GM23248 (cell line): ENCODE data around the gene ANXA5. TPM values are rescaled to one million over a fixed set of nuclear protein-coding genes. Genes with fewer than 3 reads are reported as not detected.

ENCODE experiments used
- DNase-seq: peaks from one replicate; pipeline ENCODE4 v3.0.0-alpha.2; 2015
- H2AFZ ChIP-seq: fragments of 200-600 bp; sonication (generic); 2 replicates; pipeline ENCODE4 v1.6.1; 2016; ENCODE audit warnings: antibody characterized with exemption
- H3F3A ChIP-seq: fragments of 200-600 bp; sonication (generic); 2 replicates; pipeline ENCODE4 v1.6.1; 2016; ENCODE audit warnings: mild to moderate bottlenecking, antibody characterized with exemption, mixed run types; ENCODE audit not compliant: insufficient read depth
- H3K27ac ChIP-seq: fragments of 200-600 bp; sonication (generic); 2 replicates; pipeline ENCODE4 v1.5.1; 2016; ENCODE audit warnings: mild to moderate bottlenecking
- H3K27me3 ChIP-seq: fragments of 200-600 bp; sonication (generic); replicated peaks from 2 replicates; pipeline ENCODE4 v1.6.1; 2016; ENCODE audit warnings: mild to moderate bottlenecking; ENCODE audit not compliant: insufficient read depth
- H3K36me3 ChIP-seq: fragments of 200-600 bp; sonication (generic); 2 replicates; pipeline ENCODE4 v1.6.1; 2016; ENCODE audit warnings: low read depth, mild to moderate bottlenecking
- H3K4me1 ChIP-seq: fragments of 200-600 bp; sonication (generic); 2 replicates; pipeline ENCODE4 v1.6.1; 2016; ENCODE audit warnings: mild to moderate bottlenecking; ENCODE audit not compliant: insufficient read depth
- H3K4me2 ChIP-seq: fragments of 200-600 bp; sonication (generic); one replicate; pipeline ENCODE4 v1.6.1; 2016; ENCODE audit warnings: mild to moderate bottlenecking; ENCODE audit not compliant: unreplicated experiment
- H3K4me3 ChIP-seq: fragments of 200-600 bp; sonication (generic); 2 replicates; pipeline ENCODE4 v1.5.1; 2016; ENCODE audit warnings: mild to moderate bottlenecking
- H3K79me2 ChIP-seq: fragments of 200-600 bp; sonication (generic); 2 replicates; pipeline ENCODE4 v1.6.1; 2016; ENCODE audit warnings: mild to moderate bottlenecking; ENCODE audit not compliant: insufficient read depth
- H3K9ac ChIP-seq: fragments of 200-600 bp; sonication (generic); 2 replicates; pipeline ENCODE4 v1.6.1; 2016; ENCODE audit warnings: mild to moderate bottlenecking
- H3K9me2 ChIP-seq: fragments of 200-600 bp; sonication (generic); 2 replicates; pipeline ENCODE4 v1.6.1; 2016; ENCODE audit warnings: mixed run types, mild to moderate bottlenecking, moderate library complexity; ENCODE audit not compliant: insufficient read depth
- H3K9me3 ChIP-seq: fragments of 200-600 bp; sonication (generic); one replicate; pipeline ENCODE4 v1.6.1; 2017; ENCODE audit warnings: low read depth
- H4K20me1 ChIP-seq: fragments of 200-600 bp; sonication (generic); 2 replicates; pipeline ENCODE4 v1.6.0; 2016; ENCODE audit not compliant: insufficient read depth
- EZH2 ChIP-seq: fragments of 200-600 bp; sonication (generic); IDR thresholded peaks from 2 replicates; pipeline ENCODE4 v1.6.1; 2018; ENCODE audit warnings: antibody characterized with exemption, mild to moderate bottlenecking; ENCODE audit not compliant: insufficient read depth, poor library complexity, severe bottlenecking
- EZH2phosphoT487 ChIP-seq: fragments of 200-600 bp; sonication (generic); IDR thresholded peaks from 2 replicates; pipeline ENCODE4 v1.6.1; 2018; ENCODE audit warnings: antibody characterized with exemption, moderate library complexity, mild to moderate bottlenecking, low read depth; ENCODE audit not compliant: insufficient read depth
- WGBS, 2 experiments: methylation state at CpG; one replicate each; pipeline ENCODE4 v1.1.6; 2015 to 2017; ENCODE audit warnings: low lambda C conversion rate in 2 of 2, low coverage in 1 of 2; ENCODE audit errors: missing lambda C conversion rate in 2 of 2; 5-methylcytosine and 5-hydroxymethylcytosine counted together
- in situ Hi-C: fragments of 300-500 bp; cut with MboI; formaldehyde crosslinking; loops from 2 replicates; pipeline ENCODE4 v1.15.0; 2020
- polyA plus RNA-seq: library from polyadenylated mRNA; unstranded; fragments of >200 nt; fragmentation: Nextera tagmentation; extraction: Ambion mirVana; gene quantifications from 2 replicates; pipeline ENCODE4 v1.2.1, GENCODE V29; 2016
- total RNA-seq: library from RNA; depleted of rRNA; stranded (reverse); fragments of >200 nt; shearing (Covaris generic); gene quantifications from 2 replicates; pipeline ENCODE4 v1.2.3, GENCODE V29; 2014; rRNA removed

ANXA5 gene
- total and polyA plus RNA-seq, 2 experiments from 2014 or later: 1,082 to 1,730 TPM

GRCh38 chr4:121633653-121634052, 63.1 kb downstream of the ANXA5 start:
- Histone ChIP-seq H2AFZ (no peak overlapping the region), H3K9ac (no peak overlapping the region), H3K4me1 (no peaks in the 10 kb centered on the region), H3K9me3 (no peaks in the 10 kb centered on the region), H3K4me3 (no peak overlapping the region), H3K79me2 (no peaks in the 10 kb centered on the region), H4K20me1 (no peaks in the 10 kb centered on the region), H3K27ac (no peak overlapping the region), H3K9me2 (no peaks in the 10 kb centered on the region), H3K27me3 (no peaks in the 10 kb centered on the region), H3K4me2 (no peak overlapping the region), H3F3A (no peaks in the 10 kb centered on the region), H3K36me3 (no peaks in the 10 kb centered on the region)
- in situ Hi-C loops: no loop called here
- DNase-seq: no peak
- 27 to 35% methylated on average over 4 of the region's 4 CpGs for WGBS, 2 experiments
- TF ChIP-seq EZH2 (no peak), EZH2phosphoT487 (no peak)

DNA sequence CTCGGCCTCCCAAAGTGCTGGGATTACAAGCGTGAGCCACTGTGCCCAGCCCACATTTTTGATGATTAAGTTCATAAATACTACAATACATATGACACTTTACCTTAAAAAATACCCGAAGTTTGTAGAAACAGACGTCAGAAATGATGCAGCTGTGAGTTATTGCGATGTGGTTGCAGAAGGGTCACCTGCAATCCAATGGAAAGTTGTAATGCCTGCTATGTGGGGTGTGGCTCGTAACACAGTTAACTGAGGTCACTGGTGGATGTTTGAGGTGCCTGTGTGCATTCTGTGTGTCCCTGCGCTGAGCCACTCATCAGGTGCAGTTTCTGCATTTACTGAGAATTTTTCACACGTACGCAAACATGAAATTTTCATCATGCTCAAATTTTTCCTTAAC, 64.1 kb downstream of the ANXA5 start:
- H3K36me3 ChIP-seq: no peaks in the 10 kb centered on the region
- H3K9me3 ChIP-seq: no peaks in the 10 kb centered on the region
- H2AFZ ChIP-seq: no peak overlapping the region
- TF ChIP-seq EZH2phosphoT487 (no peak), EZH2 (no peak)
- no peaks in the 10 kb centered on the region for H3K27me3 ChIP-seq
- H3K4me2 ChIP-seq: no peak overlapping the region
- H3K9me2 ChIP-seq: no peaks in the 10 kb centered on the region
- H3K4me3 ChIP-seq: no peak overlapping the region
- H3K9ac ChIP-seq: no peak overlapping the region
- WGBS, 2 experiments: 76 to 78% methylated on average over 9 of the region's 9 CpGs
- in situ Hi-C loops: no loop called here
- no peaks in the 10 kb centered on the region for H3K4me1 ChIP-seq
- H4K20me1 ChIP-seq: no peaks in the 10 kb centered on the region
- H3F3A ChIP-seq: no peaks in the 10 kb centered on the region
- DNase-seq: no peak
- no peak overlapping the region for H3K27ac ChIP-seq
- H3K79me2 ChIP-seq: no peaks in the 10 kb centered on the region

Other genes with a start within 250 kb of the ANXA5 start
- gene SMIM43, start 68.2 kb upstream of the ANXA5 start, total RNA-seq: 3.4 and 3.5 TPM in 2 replicates
- gene SMIM43, start 68.2 kb upstream of the ANXA5 start, polyA plus RNA-seq: 1.4 TPM in 2 replicates
- gene EXOSC9, start 104.3 kb upstream of the ANXA5 start, total RNA-seq: 44.1 and 48.4 TPM in 2 replicates
- 37.9 and 41.9 TPM in 2 replicates for gene EXOSC9, start 104.3 kb upstream of the ANXA5 start, polyA plus RNA-seq
- gene CCNA2, start 126.9 kb upstream of the ANXA5 start, total RNA-seq: 45.3 and 47.7 TPM in 2 replicates
- gene CCNA2, start 126.9 kb upstream of the ANXA5 start, polyA plus RNA-seq: 33.1 and 33.7 TPM in 2 replicates
- gene BBS7, start 173.5 kb upstream of the ANXA5 start, total RNA-seq: 24.5 and 25.3 TPM in 2 replicates
- gene BBS7, start 173.5 kb upstream of the ANXA5 start, polyA plus RNA-seq: 27.7 and 28.7 TPM in 2 replicates